ENCODE results near the gene HOXD13.

The HOXD13 gene

DNA sequence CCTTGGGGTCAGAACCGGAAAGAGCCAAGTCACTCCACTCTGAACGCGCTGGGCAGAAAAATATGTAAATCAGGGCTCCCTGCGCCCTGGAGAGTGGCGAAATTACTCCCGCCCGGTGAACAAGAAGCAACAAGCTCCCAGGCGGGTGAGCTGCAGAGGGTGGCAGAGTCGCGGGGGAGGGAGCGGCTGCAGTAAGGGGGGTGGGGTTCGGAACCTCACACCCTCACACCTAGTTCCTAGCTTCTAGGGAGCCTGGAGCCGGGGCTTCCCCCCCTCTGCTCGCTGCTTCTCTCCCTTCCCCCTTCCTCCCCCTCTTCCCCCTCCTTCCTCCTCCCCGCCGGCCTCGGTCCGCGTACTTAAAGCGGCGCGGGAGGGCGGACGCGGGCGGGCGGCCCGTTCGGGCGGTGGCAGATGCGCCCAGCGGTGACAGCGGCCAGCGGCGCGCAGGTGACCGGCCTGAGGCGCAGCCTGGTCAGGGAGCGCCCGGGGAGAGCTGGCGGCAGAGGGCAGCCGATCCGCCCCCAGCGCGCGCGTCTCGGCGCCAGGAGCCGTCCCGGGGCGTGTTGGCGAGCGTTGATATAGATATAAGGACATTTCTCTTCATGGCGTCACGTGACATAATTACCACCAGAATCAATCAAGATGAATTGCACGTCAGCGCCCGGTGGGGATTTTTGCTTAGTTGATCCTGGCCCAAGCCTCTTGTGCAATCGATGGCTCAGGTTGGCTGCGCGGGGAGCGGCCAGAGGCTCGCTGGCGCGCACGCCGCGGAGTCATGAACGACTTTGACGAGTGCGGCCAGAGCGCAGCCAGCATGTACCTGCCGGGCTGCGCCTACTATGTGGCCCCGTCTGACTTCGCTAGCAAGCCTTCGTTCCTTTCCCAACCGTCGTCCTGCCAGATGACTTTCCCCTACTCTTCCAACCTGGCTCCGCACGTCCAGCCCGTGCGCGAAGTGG, 14.3 kb downstream of the HOXD13 start, which contains the start of gene HOXD11:
HOXD11 (plus strand) TSS at position 700 of the 959 bp plus-strand sequence; CDS start at position 776, 76 bp downstream.
- DNase-seq (ENCODE audit: low read depth), result no peak

DNA sequence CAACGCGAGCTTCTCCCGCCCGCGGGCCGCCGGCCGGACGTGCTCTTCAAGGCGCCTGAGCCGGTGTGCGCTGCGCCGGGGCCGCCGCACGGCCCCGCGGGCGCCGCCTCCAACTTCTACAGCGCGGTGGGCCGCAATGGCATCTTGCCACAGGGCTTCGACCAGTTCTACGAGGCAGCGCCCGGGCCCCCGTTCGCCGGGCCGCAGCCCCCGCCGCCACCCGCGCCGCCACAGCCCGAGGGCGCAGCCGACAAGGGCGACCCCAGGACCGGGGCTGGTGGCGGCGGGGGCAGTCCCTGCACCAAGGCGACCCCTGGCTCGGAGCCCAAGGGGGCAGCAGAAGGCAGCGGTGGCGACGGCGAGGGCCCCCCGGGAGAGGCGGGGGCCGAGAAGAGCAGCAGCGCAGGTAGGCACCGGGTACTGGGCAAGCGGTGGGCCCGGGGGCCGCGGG, 15.2 kb downstream of the HOXD13 start:
- DNase-seq (ENCODE audit: low read depth), result no peak

DNA sequence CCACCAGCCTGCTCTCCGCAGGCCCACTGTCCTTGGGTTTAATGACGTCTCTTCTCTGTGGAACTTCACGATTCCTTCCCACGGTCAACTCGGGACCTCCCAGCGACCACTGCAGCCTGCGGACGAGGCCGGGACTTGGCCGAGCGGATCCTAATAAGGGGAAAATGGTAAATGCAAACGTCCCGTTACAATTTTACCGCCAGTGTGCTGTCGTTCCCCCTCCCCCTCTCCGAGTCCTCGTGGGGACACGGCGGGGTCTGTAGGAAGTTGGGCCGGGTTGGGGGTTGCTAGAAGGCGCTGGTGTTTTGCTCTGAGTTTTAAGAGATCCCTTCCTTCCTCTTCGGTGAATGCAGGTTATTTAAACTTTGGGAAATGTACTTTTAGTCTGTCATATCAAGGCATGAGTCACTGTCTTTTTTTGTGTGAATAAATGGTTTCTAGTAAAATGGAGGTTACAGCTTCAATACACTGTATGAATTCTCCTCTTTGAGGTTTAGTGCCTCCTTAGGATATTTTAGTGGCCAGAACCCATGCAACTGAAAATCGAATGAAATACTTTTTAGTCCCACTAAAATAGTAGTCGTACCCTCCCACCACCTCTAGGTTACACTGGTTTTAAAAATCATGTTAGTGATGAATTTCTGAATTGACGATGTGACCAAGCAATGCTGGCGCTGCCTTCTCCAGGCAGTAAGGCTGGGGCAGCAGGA, 16.8 kb downstream of the HOXD13 start:
- no peak for DNase-seq (ENCODE audit: low read depth)

DNA sequence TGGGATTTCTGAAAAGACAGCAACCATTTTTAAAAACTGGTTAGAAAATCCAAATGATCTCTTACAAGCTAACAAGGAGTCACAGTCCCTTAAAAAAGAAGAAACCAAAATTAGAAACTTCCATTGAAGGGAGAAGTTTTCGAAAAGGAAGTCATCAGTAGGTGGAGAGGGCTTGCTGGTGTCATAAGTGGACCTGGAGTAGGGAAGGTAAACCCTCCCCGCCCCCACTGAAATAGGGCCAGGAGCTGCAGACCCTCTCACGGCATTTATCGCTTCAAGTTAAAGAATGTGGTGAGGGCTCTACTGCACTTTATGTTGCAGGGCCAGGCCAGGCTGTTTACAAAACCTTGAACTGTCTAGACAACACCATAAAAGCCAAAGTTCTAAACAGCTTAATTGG, 17.4 kb downstream of the HOXD13 start:
- no peak for DNase-seq (ENCODE audit: low read depth)

DNA sequence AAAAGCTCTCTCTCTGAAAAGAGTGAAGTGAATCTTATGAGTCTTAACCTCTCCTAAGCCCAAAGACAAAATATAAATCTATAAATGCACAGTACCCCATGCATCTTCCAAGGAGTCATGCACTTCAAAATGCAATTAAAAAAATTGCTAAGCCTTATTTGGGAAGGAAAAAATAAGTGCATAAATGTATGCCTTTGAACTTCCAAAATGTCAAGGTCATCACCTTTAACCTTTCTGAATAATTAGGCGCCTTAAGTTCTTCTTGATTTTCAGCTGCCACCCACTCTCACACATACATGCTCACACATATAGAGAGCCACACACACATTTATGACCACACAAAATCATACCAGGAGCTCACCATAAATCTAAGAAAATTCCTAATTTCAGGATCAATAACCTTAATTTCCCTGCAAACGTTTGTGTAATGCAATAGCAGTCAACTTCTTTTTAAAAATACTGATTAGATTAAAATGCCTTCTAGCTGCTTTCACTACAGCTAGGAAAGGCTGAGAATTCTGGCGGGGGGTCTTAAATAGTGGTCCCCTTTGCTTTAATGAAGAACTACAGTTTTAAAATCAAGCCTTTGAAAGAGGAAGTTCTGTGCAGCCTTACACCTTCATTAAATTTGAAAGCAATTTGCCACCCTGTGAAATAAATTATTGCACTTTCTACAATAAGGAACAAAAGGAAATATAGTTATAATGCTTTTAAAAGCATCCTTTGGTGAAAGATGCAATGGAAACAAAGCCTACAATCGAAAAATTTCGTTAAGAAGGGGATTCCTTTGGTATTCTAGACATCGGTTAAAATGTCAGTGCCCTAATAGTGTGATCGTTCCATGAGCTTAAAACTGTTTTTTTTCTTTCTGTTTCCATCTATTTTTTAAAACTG, 18.1 kb downstream of the HOXD13 start:
- no peak for DNase-seq (ENCODE audit: low read depth)

DNA sequence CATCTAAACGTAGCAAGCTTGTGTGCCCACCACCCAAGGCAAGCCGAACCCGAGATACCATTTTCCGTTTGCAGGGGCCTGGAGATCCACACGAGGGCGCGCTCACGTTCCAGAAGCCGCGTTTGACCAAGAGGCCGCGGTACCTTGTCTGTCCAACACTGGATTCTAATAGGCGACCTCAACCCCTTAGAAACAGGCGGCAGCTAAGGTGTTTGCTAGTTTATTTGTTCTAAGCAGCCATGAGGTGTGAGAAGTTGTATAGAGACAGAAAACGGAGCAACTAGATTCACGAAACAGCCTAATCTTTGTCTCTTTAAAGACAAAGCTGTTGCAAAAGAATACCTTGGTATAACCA, 18.8 kb downstream of the HOXD13 start:
- no peak for DNase-seq (ENCODE audit: low read depth)

DNA sequence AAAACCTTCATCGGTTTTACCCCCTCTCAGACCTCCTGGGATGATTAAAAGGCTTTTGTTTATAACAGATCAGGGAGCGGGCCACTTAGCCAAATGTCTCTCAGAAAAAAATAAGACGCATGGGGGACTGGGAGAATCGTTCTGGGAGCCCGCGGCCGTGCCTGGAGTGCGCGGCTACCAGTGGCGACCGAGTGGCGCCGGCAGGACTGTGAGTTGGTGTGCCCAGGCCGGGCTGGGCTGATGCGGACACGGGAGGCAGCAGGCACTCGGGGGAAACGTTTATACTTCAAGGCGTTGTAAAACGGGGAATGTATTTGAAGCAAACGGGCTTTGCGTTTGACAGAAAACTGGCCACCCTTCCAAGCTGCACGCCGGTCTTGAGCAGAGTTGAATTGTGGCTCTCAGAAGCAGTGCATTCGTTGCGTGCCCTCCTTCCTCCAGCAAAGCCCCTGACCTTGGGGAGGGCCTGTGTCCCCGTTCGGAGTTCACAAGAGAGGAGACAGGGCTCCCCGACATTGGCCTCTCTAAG, 19.4 kb downstream of the HOXD13 start:
- DNase-seq (ENCODE audit: low read depth), result no peak

DNA sequence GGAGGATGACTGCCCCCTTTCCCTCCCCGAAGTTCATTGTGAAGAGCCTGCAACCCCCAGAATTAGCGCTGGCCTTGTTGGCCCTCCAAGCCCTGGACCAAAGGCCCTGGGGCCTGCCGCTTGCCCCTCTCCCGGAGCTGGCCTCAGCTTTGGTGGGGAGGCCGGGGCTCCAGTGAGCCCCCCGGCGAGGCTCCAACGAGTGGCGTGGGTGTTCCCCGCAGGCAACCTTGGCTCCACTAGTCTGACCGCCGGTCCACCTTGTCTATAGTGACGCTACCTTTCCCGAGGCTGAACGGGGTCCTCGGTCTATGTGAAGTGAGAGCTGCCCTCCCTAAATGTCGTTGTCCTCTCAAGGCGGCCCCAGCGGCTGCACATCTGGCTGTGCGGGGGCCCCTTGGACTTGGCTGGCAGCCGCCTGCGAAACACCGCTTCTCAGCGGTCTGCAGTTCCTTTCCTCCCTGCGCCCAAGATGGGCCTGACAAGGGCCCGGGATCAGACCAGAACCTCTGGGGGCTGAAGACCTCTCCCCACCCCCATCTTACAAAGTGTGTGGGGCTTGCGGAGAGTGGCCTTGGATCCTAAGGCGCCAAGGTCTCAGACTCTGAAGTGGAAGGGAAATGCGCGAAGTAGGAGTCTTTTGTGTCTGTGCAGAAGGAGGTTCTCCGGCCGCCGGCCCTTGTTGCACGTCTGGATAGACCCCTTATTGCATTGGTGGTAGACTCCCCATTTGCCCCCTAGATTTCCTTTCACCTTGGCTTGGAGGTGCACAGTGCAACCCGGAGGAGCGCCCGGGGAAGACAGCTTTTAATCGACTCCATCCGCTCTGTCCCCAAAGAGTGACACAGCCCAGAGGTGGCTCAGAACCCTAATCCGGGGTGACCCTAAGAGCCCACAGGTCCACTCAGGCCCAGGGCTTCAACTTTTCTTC, 20.1 kb downstream of the HOXD13 start:
- no peak for DNase-seq (ENCODE audit: low read depth)

DNA sequence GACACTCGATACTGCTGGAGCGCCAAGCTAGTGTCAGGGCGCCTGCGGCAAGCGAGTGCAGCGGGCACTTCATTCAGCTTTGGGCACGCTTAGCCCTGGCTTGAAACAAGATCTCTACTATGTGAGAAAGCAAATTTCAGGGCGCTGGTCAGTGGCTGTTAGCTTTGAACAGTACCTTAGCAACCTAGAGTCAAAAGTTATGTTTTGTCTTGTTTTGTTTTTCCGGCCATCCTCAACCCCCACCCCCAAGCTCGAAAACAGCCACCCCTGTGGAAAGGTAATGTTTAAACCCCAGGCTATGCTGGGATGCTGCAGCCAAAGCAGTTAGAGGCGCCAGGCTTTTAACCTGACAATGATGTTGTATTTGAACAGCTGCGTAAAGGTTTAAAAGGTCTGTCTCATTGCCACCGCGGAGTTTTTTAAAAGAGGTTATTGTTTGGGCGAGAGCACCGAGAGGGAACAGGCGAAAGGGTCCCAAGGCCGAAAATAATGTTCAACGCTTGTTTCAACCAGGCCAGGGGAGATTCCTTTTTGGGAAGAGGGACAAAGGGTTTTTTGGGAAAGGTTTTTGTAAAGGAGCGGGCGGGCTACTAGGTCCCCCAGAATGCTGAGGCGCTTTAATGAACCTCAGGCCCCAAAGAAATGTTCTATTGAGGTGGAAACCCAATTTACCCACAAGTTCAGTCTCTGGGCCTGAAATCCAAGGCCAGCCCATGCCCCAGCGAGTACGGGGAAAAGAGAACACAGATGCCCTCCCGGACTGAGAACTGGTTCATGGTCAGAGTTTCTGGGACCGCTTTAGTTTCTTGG, 21.8 kb downstream of the HOXD13 start:
- no peak for DNase-seq (ENCODE audit: low read depth)

DNA sequence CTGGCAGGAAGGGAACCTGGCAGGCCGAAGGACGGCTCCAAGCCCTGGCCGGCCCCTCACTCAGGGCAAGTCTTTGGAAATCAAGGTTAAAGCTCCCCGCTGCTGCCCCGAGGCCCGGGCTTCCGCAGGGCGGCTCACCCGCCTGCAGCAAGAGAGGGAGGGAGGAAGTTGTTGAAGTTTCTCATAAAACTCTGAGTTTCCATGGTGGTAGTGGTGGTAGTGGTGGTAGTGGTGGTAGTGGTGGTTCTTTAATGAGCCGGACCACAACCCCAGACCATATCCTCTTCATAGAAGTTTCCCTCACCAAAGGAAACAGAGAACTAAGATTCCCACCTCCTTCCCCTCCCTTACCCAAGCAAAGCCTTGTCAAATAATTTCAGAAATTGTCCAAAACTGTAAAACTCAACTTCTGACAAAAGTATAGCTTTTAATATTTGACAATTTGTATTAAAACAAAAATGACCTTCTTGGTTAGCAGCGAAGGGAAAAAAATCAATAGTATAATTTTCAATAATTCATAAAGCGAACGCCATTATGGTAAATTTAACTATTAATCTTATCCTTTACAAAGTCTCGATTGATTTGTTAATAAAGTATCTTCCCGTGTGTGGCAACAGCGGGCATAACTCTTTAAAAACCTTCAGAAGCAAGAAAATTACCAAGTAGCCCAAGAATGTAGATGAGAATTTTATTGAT, 22.6 kb downstream of the HOXD13 start:
- DNase-seq (ENCODE audit: low read depth), result no peak

DNA sequence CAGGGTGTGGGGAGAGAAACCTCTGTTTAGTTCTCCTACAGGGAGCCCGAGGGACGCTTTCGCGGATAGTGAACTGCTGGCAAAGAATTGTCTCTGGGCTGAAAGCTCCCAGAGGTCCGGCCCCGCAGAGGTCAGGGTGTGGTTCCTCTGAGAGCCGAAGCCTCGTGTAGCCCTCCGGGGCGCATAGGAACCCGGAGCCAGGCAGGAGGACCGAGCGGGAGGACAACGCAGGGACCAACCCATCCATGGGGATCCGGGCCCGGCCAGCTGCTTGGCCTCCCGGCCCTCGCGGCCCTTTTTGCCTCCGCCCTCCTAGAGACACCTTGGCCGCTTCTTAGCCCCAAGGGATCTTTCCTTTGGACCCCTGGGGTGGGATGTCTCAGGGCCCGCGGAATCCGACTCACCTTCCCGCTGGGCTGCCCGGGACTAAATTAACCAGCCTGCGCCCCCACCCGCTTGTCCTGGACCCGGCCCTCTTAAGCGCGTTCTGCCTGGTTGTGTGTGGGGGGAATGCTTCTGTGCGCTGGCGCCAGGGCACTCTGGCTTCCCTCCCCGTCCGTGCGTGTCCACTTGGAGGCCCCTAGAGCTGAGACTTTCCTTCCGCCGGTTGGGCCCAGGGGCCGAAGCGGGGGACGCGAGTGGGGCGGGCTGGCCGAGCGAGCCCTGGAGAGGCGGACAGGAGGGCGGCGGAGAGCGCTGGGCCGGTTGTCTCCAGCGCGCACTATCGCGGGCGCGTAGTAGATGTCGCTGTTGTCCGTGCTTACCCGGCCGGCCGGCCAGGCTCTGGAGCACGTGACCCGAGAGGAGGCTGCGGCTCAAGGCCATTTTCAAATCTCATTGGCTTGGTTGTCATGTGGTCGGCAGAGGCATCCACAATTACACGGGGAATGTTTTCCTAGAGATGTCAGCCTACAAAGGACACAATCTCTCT, 23.6 kb downstream of the HOXD13 start, which contains the start of gene HOXD10:
HOXD10 (plus strand) TSS at position 896 of the 931 bp plus-strand sequence. CDS start 56 bp downstream, outside the sequence.
- no peak for DNase-seq (ENCODE audit: low read depth)

DNA sequence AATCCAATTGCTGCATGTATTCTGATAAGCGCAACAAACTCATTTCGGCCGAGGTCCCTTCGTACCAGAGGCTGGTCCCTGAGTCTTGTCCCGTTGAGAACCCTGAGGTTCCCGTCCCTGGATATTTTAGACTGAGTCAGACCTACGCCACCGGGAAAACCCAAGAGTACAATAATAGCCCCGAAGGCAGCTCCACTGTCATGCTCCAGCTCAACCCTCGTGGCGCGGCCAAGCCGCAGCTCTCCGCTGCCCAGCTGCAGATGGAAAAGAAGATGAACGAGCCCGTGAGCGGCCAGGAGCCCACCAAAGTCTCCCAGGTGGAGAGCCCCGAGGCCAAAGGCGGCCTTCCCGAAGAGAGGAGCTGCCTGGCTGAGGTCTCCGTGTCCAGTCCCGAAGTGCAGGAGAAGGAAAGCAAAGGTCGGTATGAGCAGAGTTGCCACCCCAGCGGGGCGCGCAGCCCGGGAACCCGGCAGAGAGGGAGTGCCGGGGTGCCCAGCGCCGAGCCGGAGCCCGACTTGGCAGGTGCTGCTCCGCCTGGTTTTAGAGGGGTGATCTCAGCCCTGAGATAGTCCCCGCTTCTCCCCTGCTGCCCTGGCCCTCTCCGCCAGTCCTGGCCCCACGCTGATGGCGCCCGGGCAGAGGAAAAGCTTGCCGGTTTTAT, 24.8 kb downstream of the HOXD13 start:
- DNase-seq (ENCODE audit: low read depth), result no peak

DNA sequence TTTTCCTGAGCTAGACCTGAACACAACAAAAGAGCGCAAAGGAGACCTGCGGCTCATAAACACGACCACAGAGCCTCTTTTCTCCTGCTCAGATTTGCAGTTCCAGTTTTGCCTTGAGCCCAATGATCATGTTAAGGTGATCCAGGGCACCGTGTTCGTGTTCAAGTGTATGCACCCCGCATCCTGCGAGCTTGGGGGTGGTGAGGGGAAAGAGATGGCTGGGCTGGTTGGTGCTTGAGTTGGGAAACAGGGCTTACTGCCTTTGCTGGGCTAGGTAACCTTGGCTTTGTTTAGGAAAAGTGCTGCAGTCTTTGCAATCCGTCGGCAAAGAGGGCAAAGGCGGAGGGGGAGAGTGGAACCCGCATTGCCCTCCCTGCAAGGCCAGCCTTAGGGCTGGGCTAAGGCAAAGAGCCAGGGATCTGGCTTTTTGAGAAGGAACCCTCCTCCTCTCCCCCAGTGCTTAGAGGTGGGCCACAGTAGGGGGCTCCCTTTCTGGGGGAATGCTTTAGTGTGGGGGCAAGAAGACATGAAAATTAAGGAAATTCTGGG, 25.4 kb downstream of the HOXD13 start:
- DNase-seq (ENCODE audit: low read depth), result no peak

DNA sequence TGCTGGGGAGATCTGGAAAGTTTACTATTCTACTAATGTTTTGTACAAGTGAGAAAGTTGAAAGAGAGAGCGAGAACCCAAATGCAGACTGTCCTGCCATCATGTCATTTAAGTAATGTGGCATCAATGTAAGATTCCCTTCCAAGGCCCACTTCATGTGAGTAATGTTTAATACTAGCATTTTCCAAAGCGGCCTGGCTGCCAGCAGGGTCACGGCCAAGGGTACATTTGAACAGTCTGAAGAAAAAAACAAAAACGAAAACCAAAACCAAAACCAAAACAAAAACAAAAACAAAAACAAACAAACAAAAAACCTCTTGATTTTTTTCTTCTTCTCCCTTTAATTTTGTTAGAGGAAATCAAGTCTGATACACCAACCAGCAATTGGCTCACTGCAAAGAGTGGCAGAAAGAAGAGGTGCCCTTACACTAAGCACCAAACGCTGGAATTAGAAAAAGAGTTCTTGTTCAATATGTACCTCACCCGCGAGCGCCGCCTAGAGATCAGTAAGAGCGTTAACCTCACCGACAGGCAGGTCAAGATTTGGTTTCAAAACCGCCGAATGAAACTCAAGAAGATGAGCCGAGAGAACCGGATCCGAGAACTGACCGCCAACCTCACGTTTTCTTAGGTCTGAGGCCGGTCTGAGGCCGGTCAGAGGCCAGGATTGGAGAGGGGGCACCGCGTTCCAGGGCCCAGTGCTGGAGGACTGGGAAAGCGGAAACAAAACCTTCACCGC, 26.2 kb downstream of the HOXD13 start:
- DNase-seq (ENCODE audit: low read depth), result no peak

DNA sequence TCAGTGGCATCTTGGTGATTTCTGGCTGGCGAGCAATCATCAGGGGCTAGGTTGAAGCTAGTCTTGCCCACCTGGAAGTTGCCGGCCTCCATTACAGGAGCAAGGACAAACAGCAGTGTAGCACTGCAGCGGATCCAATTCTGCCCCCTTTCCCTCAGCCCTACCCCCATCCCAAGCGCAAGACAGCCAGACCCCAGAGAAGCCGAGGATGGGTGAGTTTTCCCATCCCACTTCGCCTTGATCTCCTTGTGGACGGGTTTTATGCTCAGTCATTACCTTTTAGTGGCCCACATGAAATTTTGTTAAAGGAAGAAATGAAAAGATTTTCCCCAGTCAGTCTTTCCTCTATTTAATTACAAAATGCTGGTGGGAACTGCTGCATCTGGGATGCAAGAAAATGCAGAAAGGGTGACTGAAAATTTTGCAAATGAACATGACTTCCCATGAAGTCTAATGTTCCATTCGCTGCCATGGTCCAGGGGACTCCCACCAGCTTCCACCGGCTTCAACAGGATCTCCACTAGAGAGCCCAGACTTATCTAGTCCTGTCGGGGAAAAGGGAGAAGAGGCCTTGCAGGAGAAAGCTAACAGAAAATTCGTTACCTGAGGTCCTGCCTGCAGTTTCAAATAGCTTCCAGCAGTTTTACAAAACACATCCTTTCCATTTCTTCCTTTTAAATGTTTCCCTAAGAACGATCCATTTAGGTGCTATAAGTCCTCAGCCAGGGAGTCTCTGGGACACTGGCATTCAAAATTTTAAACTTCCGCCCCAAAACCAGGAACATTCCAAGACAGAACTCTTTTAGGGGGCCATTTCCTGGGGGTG, 28.1 kb downstream of the HOXD13 start:
- no peak for DNase-seq (ENCODE audit: low read depth)
